ENCODE results near the gene PRDM16.

GRCh38 chr1:3122311-3122710 lies 53.3 kb downstream of the PRDM16 start:
- TF ChIP-seq, protein P1, sequence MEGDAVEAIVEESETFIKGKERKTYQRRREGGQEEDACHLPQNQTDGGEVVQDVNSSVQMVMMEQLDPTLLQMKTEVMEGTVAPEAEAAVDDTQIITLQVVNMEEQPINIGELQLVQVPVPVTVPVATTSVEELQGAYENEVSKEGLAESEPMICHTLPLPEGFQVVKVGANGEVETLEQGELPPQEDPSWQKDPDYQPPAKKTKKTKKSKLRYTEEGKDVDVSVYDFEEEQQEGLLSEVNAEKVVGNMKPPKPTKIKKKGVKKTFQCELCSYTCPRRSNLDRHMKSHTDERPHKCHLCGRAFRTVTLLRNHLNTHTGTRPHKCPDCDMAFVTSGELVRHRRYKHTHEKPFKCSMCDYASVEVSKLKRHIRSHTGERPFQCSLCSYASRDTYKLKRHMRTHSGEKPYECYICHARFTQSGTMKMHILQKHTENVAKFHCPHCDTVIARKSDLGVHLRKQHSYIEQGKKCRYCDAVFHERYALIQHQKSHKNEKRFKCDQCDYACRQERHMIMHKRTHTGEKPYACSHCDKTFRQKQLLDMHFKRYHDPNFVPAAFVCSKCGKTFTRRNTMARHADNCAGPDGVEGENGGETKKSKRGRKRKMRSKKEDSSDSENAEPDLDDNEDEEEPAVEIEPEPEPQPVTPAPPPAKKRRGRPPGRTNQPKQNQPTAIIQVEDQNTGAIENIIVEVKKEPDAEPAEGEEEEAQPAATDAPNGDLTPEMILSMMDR (IDR thresholded peaks at IDR 0.05) = no peak
- TF ChIP-seq POLR2AphosphoS5 (IDR thresholded peaks at IDR 0.05; ENCODE audit: low read depth, low read length) = no peak
- TF ChIP-seq REST (IDR thresholded peaks at IDR 0.05; ENCODE audit: insufficient read depth in 1 of 2, low read depth in 2 of 2, low read length in 1 of 2) = no peak
- TF ChIP-seq SIN3A (IDR thresholded peaks at IDR 0.05; ENCODE audit: borderline replicate concordance, insufficient read depth, low read depth, low read length) = no peak
- TF ChIP-seq TCF7L2 (IDR thresholded peaks at IDR 0.05; ENCODE audit: low read depth, low read length) = no peak
